ENCODE data around the gene GFPT1.

DNA sequence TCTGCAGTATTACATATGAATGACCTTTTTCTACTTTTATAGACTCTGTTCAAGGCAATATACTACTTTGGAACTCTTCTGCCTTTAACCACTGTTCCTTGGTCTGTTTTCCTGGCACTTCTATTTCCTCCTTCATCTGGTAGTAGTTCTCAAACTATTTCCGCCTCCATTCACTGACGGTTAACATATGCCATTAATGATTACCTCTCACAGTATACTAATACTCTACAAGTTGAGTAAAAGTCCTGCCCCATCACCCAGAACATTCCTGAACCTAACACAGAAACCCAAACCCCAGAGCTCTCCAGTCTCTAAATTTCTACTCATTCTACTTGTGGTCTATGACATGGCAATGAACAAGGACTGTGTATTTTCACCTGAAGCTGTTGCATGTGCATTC is 4.5 kb downstream of the GFPT1 start:
- no peak for TF ChIP-seq POLR2A (IDR thresholded peaks at IDR 0.05)
- TF ChIP-seq, protein P1, sequence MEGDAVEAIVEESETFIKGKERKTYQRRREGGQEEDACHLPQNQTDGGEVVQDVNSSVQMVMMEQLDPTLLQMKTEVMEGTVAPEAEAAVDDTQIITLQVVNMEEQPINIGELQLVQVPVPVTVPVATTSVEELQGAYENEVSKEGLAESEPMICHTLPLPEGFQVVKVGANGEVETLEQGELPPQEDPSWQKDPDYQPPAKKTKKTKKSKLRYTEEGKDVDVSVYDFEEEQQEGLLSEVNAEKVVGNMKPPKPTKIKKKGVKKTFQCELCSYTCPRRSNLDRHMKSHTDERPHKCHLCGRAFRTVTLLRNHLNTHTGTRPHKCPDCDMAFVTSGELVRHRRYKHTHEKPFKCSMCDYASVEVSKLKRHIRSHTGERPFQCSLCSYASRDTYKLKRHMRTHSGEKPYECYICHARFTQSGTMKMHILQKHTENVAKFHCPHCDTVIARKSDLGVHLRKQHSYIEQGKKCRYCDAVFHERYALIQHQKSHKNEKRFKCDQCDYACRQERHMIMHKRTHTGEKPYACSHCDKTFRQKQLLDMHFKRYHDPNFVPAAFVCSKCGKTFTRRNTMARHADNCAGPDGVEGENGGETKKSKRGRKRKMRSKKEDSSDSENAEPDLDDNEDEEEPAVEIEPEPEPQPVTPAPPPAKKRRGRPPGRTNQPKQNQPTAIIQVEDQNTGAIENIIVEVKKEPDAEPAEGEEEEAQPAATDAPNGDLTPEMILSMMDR (IDR thresholded peaks at IDR 0.05), result no peak

Data from adrenal gland (tissue), 5 donors.